PC-9 (cell line): ENCODE data around the gene PSME3IP1. TPM values are rescaled to one million over a fixed set of nuclear protein-coding genes. Genes with fewer than 3 reads are reported as not detected.

Experiments
- BruUV-seq: library from RNA; stranded (reverse); fragments of 400-500 nt; replicated peaks from 2 replicates; lab custom pipeline; 2021; lab: Mats Ljungman, UMichigan
- CTCF ChIA-PET: fragments of 300-600 bp; sonication (Branson Sonifier 250); formaldehyde crosslinking; loops from one replicate; lab custom pipeline; 2022; ENCODE audit warnings: antibody characterized with exemption; lab: Charles Lee
- POLR2A ChIA-PET: fragments of 300-600 bp; sonication (Branson Sonifier 250); formaldehyde crosslinking; loops from one replicate; lab custom pipeline; 2022; ENCODE audit warnings: antibody characterized with exemption; ENCODE audit not compliant: unreplicated experiment; lab: Charles Lee
- DNase-seq, 2 experiments: peaks; one replicate each; pipeline versions ENCODE4 v3.0.0 to v3.0.0-alpha.2; 2015 to 2022; ENCODE audit warnings: mixed read lengths in 1 of 2
- H2AFZ ChIP-seq: fragments of 200-600 bp; sonication (generic); 2 replicates; pipeline ENCODE4 v1.8.1; 2017; ENCODE audit warnings: antibody characterized with exemption
- H3F3A ChIP-seq: fragments of 200-600 bp; sonication (generic); 2 replicates; pipeline ENCODE4 v1.8.1; 2017; ENCODE audit warnings: antibody characterized with exemption, mild to moderate bottlenecking, low read depth; ENCODE audit not compliant: insufficient read depth
- H3K27ac ChIP-seq: fragments of 200-600 bp; sonication (generic); 2 replicates; pipeline ENCODE4 v1.6.1; 2016; ENCODE audit warnings: mixed run types
- H3K27me3 ChIP-seq: fragments of 200-600 bp; sonication (generic); 2 replicates; pipeline ENCODE4 v1.6.1; 2016; ENCODE audit warnings: low read depth, mixed run types; ENCODE audit not compliant: insufficient read depth
- H3K36me3 ChIP-seq: fragments of 200-600 bp; sonication (generic); 2 replicates; pipeline ENCODE4 v1.6.1; 2016; ENCODE audit warnings: low read depth, mixed run types
- H3K4me1 ChIP-seq: fragments of 200-600 bp; sonication (generic); replicated peaks from 2 replicates; pipeline ENCODE4 v1.6.1; 2016; ENCODE audit warnings: mixed run types; ENCODE audit not compliant: insufficient read depth
- H3K4me2 ChIP-seq: fragments of 200-600 bp; sonication (generic); 2 replicates; pipeline ENCODE4 v1.6.1; 2017; ENCODE audit warnings: mixed run types
- H3K4me3 ChIP-seq: fragments of 200-600 bp; sonication (generic); 2 replicates; pipeline ENCODE4 v1.6.1; 2016; ENCODE audit warnings: mixed run types
- H3K79me2 ChIP-seq: fragments of 200-600 bp; sonication (generic); 2 replicates; pipeline ENCODE4 v1.6.1; 2017; ENCODE audit warnings: low read depth, mixed run types
- H3K9me2 ChIP-seq: fragments of 200-600 bp; sonication (generic); 2 replicates; pipeline ENCODE4 v1.8.1; 2017; ENCODE audit warnings: mild to moderate bottlenecking; ENCODE audit not compliant: insufficient read depth
- H3K9me3 ChIP-seq: fragments of 200-600 bp; sonication (generic); 2 replicates; pipeline ENCODE4 v1.8.1; 2016; ENCODE audit warnings: low read depth; ENCODE audit not compliant: insufficient read depth
- H4K20me1 ChIP-seq: fragments of 200-600 bp; sonication (generic); 2 replicates; pipeline ENCODE4 v1.8.1; 2017; ENCODE audit not compliant: insufficient read depth
- EZH2 ChIP-seq: fragments of 200-600 bp; sonication (generic); IDR thresholded peaks from 2 replicates; pipeline ENCODE4 v1.8.0; 2017; ENCODE audit warnings: antibody characterized with exemption, low read depth
- intact Hi-C: fragments of 100-400 bp; cut with micrococcal nuclease; formaldehyde crosslinking; loops from one replicate; pipeline ENCODE4 v1.10.0; 2022; ENCODE audit not compliant: unreplicated experiment
- total RNA-seq: library from RNA; stranded (reverse); gene quantifications from 2 replicates; pipeline ENCODE4 v1.2.3, GENCODE V29; 2021
- TF ChIP-seq, protein P1 (sequence below): fragments of 200-600 bp; sonication (generic); conservative IDR thresholded peaks from 2 replicates; pipeline ENCODE4 v1.6.1; 2017; ENCODE audit warnings: mixed run types, antibody characterized with exemption, mild to moderate bottlenecking, moderate library complexity

PSME3IP1 gene
- total RNA-seq, 1 experiment from 2014 or later, result 121 TPM

DNA sequence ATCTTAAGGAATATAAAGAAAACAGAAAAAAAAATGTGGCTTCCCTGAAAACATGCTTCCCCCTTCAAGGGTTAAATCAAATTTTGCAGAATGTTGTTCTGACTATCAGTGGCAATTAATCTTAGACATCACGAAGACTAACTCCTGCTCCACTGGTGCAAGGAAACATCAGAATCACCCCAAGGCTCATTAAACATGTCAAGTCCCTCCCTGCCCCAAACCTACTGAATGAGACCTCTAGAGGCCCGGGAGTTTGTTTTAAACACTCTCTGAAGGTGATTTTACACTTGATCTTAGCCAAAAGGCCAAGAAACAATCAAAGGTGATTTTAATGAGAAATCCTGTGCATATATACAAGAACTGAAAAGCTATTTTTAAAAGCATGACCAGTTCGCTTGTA lies 18.3 kb downstream of the PSME3IP1 start:
- TF ChIP-seq, protein P1, sequence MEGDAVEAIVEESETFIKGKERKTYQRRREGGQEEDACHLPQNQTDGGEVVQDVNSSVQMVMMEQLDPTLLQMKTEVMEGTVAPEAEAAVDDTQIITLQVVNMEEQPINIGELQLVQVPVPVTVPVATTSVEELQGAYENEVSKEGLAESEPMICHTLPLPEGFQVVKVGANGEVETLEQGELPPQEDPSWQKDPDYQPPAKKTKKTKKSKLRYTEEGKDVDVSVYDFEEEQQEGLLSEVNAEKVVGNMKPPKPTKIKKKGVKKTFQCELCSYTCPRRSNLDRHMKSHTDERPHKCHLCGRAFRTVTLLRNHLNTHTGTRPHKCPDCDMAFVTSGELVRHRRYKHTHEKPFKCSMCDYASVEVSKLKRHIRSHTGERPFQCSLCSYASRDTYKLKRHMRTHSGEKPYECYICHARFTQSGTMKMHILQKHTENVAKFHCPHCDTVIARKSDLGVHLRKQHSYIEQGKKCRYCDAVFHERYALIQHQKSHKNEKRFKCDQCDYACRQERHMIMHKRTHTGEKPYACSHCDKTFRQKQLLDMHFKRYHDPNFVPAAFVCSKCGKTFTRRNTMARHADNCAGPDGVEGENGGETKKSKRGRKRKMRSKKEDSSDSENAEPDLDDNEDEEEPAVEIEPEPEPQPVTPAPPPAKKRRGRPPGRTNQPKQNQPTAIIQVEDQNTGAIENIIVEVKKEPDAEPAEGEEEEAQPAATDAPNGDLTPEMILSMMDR, result no peak
- no peak for TF ChIP-seq EZH2
- no peaks in the 10 kb centered on the region for H3K9me3 ChIP-seq
- intact Hi-C loops, result loop anchor here (5.0 to 10.0 kb wide), 2 partner anchors 220 to 373 kb away; no protein-coding TSS in a partner anchor
- DNase-seq, result no peak
- no peaks in the 10 kb centered on the region for H3K79me2 ChIP-seq
- no TSS peak for BruUV-seq
- ChIA-PET CTCF (no interaction called here), POLR2A (no interaction called here)
- no peak overlapping the region for H3K4me2 ChIP-seq
- H3F3A ChIP-seq, result no peaks in the 10 kb centered on the region; the same call in none of the 2 replicates
- H4K20me1 ChIP-seq, result peaks cover 5% of the 10 kb centered on the region; the same call in 1 of the 2 replicates
- no peak overlapping the region for H3K27ac ChIP-seq
- no peaks in the 10 kb centered on the region for H3K27me3 ChIP-seq
- H3K9me2 ChIP-seq, result no peaks in the 10 kb centered on the region
- no peak overlapping the region for H3K4me3 ChIP-seq
- H3K36me3 ChIP-seq, result peaks cover 17% of the 10 kb centered on the region
- H2AFZ ChIP-seq, result no peak overlapping the region
- no peaks in the 10 kb centered on the region for H3K4me1 ChIP-seq

GRCh38 chr16:57166951-57167350 lies 18.9 kb downstream of the PSME3IP1 start:
- intact Hi-C loops, result loop anchor here (5.0 to 10.0 kb wide), 2 partner anchors 220 to 372 kb away; no protein-coding TSS in a partner anchor
- Histone ChIP-seq H3K9me2 (no peaks in the 10 kb centered on the region), H3K79me2 (no peaks in the 10 kb centered on the region), H2AFZ (no peak overlapping the region), H4K20me1 (peaks cover 5% of the 10 kb centered on the region; the same call in 1 of the 2 replicates), H3K36me3 (peaks cover 18% of the 10 kb centered on the region), H3K27ac (no peak overlapping the region), H3K4me3 (no peak overlapping the region), H3K4me2 (no peak overlapping the region), H3F3A (no peaks in the 10 kb centered on the region; the same call in none of the 2 replicates), H3K9me3 (no peaks in the 10 kb centered on the region), H3K27me3 (no peaks in the 10 kb centered on the region), H3K4me1 (no peaks in the 10 kb centered on the region)
- DNase-seq, result no peak
- no TSS peak for BruUV-seq
- ChIA-PET CTCF (no interaction called here), POLR2A (no interaction called here)
- TF ChIP-seq, protein P1, result no peak
- TF ChIP-seq EZH2, result no peak

GRCh38 chr16:57166451-57166850 lies 19.4 kb downstream of the PSME3IP1 start:
- Histone ChIP-seq H3K79me2 (no peaks in the 10 kb centered on the region), H3K9me3 (no peaks in the 10 kb centered on the region), H3F3A (no peaks in the 10 kb centered on the region; the same call in none of the 2 replicates), H3K4me3 (no peak overlapping the region), H3K4me1 (no peaks in the 10 kb centered on the region), H3K27ac (no peak overlapping the region), H3K27me3 (no peaks in the 10 kb centered on the region), H4K20me1 (peaks cover 5% of the 10 kb centered on the region; the same call in 1 of the 2 replicates), H2AFZ (no peak overlapping the region), H3K9me2 (no peaks in the 10 kb centered on the region), H3K36me3 (peaks cover 14% of the 10 kb centered on the region), H3K4me2 (no peak overlapping the region)
- TF ChIP-seq EZH2, result no peak
- TF ChIP-seq, protein P1, result no peak
- intact Hi-C loops, result loop anchor here (5.0 to 10.0 kb wide), 2 partner anchors 219 to 372 kb away; no protein-coding TSS in a partner anchor
- DNase-seq, result no peak
- ChIA-PET POLR2A (no interaction called here), CTCF (no interaction called here)
- BruUV-seq, result no TSS peak
